Neural progenitor cell (in vitro differentiated cells): ENCODE measurements around the gene JPH2. TPM values are rescaled to one million over a fixed set of nuclear protein-coding genes. Genes with fewer than 3 reads are reported as not detected.

Experiments
- DNase-seq: peaks from one replicate; pipeline ENCODE4 v3.0.0-alpha.2; 2016; ENCODE audit warnings: low spot score
- H2AFZ ChIP-seq: fragments of 200-600 bp; sonication (generic); replicated peaks from 2 replicates; pipeline ENCODE4 v1.6.1; 2016; ENCODE audit warnings: antibody characterized with exemption
- H3F3A ChIP-seq: fragments of 200-600 bp; sonication (generic); 2 replicates; pipeline ENCODE4 v1.6.1; 2016; ENCODE audit warnings: antibody characterized with exemption, low read depth
- H3K27ac ChIP-seq: fragments of 200-600 bp; sonication (generic); 2 replicates; pipeline ENCODE4 v1.5.1; 2016; ENCODE audit warnings: mild to moderate bottlenecking
- H3K27me3 ChIP-seq: fragments of 200-600 bp; sonication (generic); 2 replicates; pipeline ENCODE4 v1.6.1; 2016; ENCODE audit warnings: mild to moderate bottlenecking, moderate library complexity
- H3K36me3 ChIP-seq: fragments of 200-600 bp; sonication (generic); 2 replicates; pipeline ENCODE4 v1.5.1; 2016
- H3K4me1 ChIP-seq: fragments of 200-600 bp; sonication (generic); 2 replicates; pipeline ENCODE4 v1.6.1; 2016; ENCODE audit warnings: mixed run types
- H3K4me2 ChIP-seq: fragments of 200-600 bp; sonication (generic); 2 replicates; pipeline ENCODE4 v1.6.1; 2016
- H3K4me3 ChIP-seq: fragments of 200-600 bp; sonication (generic); 2 replicates; pipeline ENCODE4 v1.5.1; 2016
- H3K79me2 ChIP-seq: fragments of 200-600 bp; sonication (generic); 2 replicates; pipeline ENCODE4 v1.6.1; 2016; ENCODE audit warnings: low read depth
- H3K9ac ChIP-seq: fragments of 200-600 bp; sonication (generic); 2 replicates; pipeline ENCODE4 v1.6.1; 2016
- H3K9me3 ChIP-seq: fragments of 200-600 bp; sonication (generic); 2 replicates; pipeline ENCODE4 v1.5.1; 2016; ENCODE audit warnings: low read depth
- H4K20me1 ChIP-seq: fragments of 200-600 bp; sonication (generic); 2 replicates; pipeline ENCODE4 v1.6.1; 2016; ENCODE audit warnings: low read depth
- H3K27ac Mint-ChIP-seq: 3 replicates; pipeline ENCODE4 v1.8.0; 2021; ENCODE audit warnings: mixed read lengths
- H3K27me3 Mint-ChIP-seq: 2 replicates; pipeline ENCODE4 v1.8.0; 2022; ENCODE audit warnings: low read depth, mild to moderate bottlenecking, inconsistent platforms, moderate library complexity, mixed read lengths; ENCODE audit not compliant: insufficient read depth
- H3K36me3 Mint-ChIP-seq: 3 replicates; pipeline ENCODE4 v1.8.0; 2021; ENCODE audit warnings: mixed read lengths
- H3K4me1 Mint-ChIP-seq: 3 replicates; pipeline ENCODE4 v1.8.0; 2021; ENCODE audit warnings: mixed read lengths
- H3K4me3 Mint-ChIP-seq: 3 replicates; pipeline ENCODE4 v1.8.0; 2021; ENCODE audit warnings: mild to moderate bottlenecking, moderate library complexity, mixed read lengths
- H3K9me3 Mint-ChIP-seq: 3 replicates; pipeline ENCODE4 v1.8.0; 2020; ENCODE audit warnings: mixed read lengths
- EZH2 ChIP-seq: fragments of 200-600 bp; sonication (generic); IDR thresholded peaks from 2 replicates; pipeline ENCODE4 v1.6.1; 2017; ENCODE audit warnings: antibody characterized with exemption, mild to moderate bottlenecking, moderate library complexity
- EZH2phosphoT487 ChIP-seq: fragments of 200-600 bp; sonication (generic); IDR thresholded peaks from 2 replicates; pipeline ENCODE4 v1.6.1; 2017; ENCODE audit warnings: antibody characterized with exemption
- total RNA-seq: library from RNA; depleted of rRNA; stranded (reverse); fragments of >200 nt; gene quantifications from 2 replicates; pipeline ENCODE4 v1.2.3, GENCODE V29; 2015; ENCODE audit warnings: low replicate concordance
- TF ChIP-seq, protein P1 (sequence below): fragments of 200-600 bp; sonication (generic); IDR thresholded peaks from 2 replicates; pipeline ENCODE4 v1.5.1; 2017; ENCODE audit warnings: antibody characterized with exemption, mild to moderate bottlenecking

Gene JPH2
- total RNA-seq, 1 donor from 2014 or later: not detected

DNA sequence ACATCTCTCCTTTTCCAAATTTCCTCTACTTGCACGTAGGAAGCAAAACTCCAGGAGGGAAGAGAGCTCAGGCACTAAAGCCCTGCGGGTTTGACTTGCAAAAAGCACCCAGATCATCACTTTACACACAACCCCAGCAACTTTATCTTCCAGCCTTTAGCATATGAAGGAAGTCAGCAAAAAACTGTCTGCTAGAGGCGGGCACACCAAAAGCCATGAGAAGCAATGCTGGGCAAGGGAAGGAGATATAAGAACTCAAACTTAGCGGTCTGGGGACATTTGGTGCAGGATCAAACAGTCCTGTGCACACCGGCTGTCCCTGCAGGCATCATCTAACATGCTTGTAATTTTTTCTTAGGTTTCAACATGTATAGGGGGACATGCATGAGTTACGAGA is 113.3 kb downstream of the JPH2 start:
- DNase-seq: no peak

DNA sequence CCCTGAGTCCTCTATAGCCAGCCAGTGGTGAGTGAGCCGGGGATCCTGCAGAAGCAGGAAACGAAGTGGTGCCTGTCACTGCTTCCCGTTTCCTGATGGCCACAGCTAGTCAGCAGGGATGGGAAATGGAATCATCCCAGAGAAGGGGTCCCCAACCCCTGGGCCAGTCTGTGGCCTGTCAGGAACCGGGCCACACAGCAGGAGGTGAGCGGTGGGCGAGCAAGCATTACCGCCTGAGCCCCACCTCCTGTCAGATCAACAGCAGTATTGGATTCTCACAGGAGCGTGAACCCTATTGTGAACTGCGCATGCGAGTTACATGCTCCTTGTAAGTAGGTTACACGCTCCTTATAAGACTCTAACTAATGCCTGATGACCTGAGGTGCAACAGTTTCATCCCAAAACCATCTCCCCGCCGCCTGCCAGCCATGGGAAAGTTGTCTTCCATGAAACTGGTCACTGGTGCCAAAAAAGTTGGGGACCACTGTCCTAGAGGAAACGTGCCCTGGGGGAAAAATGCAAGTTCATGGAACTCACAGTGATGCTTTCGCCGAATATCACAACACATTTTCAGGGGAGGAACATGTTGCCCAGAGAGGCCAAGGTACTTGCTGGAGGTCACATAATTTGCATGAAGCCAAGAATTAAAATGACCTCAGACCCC is 113.8 kb downstream of the JPH2 start:
- H4K20me1 ChIP-seq: no peaks in the 10 kb centered on the region
- no peak for DNase-seq
- no peaks in the 10 kb centered on the region for H3K27me3 ChIP-seq
- no peaks in the 10 kb centered on the region for H3F3A ChIP-seq
- Mint-ChIP-seq H3K4me1 (peaks cover 12% of the 10 kb centered on the region), H3K36me3 (no peaks in the 10 kb centered on the region), H3K27me3 (peaks cover 8% of the 10 kb centered on the region), H3K27ac (no peak overlapping the region), H3K9me3 (no peaks in the 10 kb centered on the region), H3K4me3 (no peak overlapping the region)
- H2AFZ ChIP-seq: no peak overlapping the region
- no peaks in the 10 kb centered on the region for H3K36me3 ChIP-seq
- TF ChIP-seq EZH2 (no peak), EZH2phosphoT487 (no peak)
- TF ChIP-seq, protein P1, sequence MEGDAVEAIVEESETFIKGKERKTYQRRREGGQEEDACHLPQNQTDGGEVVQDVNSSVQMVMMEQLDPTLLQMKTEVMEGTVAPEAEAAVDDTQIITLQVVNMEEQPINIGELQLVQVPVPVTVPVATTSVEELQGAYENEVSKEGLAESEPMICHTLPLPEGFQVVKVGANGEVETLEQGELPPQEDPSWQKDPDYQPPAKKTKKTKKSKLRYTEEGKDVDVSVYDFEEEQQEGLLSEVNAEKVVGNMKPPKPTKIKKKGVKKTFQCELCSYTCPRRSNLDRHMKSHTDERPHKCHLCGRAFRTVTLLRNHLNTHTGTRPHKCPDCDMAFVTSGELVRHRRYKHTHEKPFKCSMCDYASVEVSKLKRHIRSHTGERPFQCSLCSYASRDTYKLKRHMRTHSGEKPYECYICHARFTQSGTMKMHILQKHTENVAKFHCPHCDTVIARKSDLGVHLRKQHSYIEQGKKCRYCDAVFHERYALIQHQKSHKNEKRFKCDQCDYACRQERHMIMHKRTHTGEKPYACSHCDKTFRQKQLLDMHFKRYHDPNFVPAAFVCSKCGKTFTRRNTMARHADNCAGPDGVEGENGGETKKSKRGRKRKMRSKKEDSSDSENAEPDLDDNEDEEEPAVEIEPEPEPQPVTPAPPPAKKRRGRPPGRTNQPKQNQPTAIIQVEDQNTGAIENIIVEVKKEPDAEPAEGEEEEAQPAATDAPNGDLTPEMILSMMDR: no peak
- H3K79me2 ChIP-seq: no peaks in the 10 kb centered on the region
- H3K9me3 ChIP-seq: no peaks in the 10 kb centered on the region
- H3K27ac ChIP-seq: no peak overlapping the region
- H3K4me3 ChIP-seq: no peak overlapping the region
- no peak overlapping the region for H3K4me2 ChIP-seq
- no peaks in the 10 kb centered on the region for H3K4me1 ChIP-seq
- H3K9ac ChIP-seq: no peak overlapping the region

More for the DNA sequence above, 113.3 kb downstream of the JPH2 start:
- peaks cover 10% of the 10 kb centered on the region for H3K27me3 Mint-ChIP-seq
- H3K4me1 Mint-ChIP-seq: peaks cover 16% of the 10 kb centered on the region
- Histone ChIP-seq H3K9ac (no peak overlapping the region), H2AFZ (no peak overlapping the region), H3K36me3 (no peaks in the 10 kb centered on the region), H3K4me1 (no peaks in the 10 kb centered on the region), H4K20me1 (no peaks in the 10 kb centered on the region), H3K9me3 (no peaks in the 10 kb centered on the region), H3F3A (no peaks in the 10 kb centered on the region), H3K4me2 (no peak overlapping the region), H3K27ac (no peak overlapping the region), H3K79me2 (no peaks in the 10 kb centered on the region), H3K4me3 (no peak overlapping the region), H3K27me3 (no peaks in the 10 kb centered on the region)
- no peaks in the 10 kb centered on the region for H3K36me3 Mint-ChIP-seq
- H3K27ac Mint-ChIP-seq: no peak overlapping the region
- no peak overlapping the region for H3K4me3 Mint-ChIP-seq
- TF ChIP-seq EZH2 (no peak), EZH2phosphoT487 (no peak)
- TF ChIP-seq, protein P1: no peak
- no peaks in the 10 kb centered on the region for H3K9me3 Mint-ChIP-seq

DNA sequence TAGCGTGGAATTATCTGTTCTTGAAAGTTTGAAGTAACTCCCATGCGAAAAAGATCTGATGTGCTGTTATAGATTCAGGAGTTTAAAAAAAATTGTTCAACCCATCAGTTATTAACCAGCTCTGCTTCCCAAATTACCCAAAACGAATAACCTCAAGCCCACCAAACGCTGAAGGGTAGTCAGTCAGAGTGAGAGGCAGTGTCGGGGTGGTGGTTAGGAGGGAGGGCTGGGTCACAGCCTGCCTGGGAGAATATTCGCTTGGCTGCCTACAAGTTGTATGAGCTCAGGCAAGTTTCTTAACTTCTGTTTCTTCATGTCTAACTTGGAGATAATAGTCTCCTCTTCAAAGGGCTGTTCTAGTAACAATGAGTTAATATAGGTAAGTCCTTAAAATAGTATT is 114.6 kb downstream of the JPH2 start:
- no peaks in the 10 kb centered on the region for H3K36me3 Mint-ChIP-seq
- H3K9me3 Mint-ChIP-seq: no peaks in the 10 kb centered on the region
- H3F3A ChIP-seq: no peaks in the 10 kb centered on the region
- no peaks in the 10 kb centered on the region for H4K20me1 ChIP-seq
- no peaks in the 10 kb centered on the region for H3K4me1 ChIP-seq
- no peaks in the 10 kb centered on the region for H3K36me3 ChIP-seq
- no peaks in the 10 kb centered on the region for H3K79me2 ChIP-seq
- no peak overlapping the region for H3K27ac ChIP-seq
- H3K9ac ChIP-seq: no peak overlapping the region
- no peak overlapping the region for H3K4me3 Mint-ChIP-seq
- H3K4me1 Mint-ChIP-seq: peaks cover 11% of the 10 kb centered on the region
- DNase-seq: no peak
- H3K27ac Mint-ChIP-seq: no peak overlapping the region
- H3K9me3 ChIP-seq: no peaks in the 10 kb centered on the region
- no peaks in the 10 kb centered on the region for H3K27me3 ChIP-seq
- H3K4me2 ChIP-seq: no peak overlapping the region
- TF ChIP-seq EZH2 (no peak), EZH2phosphoT487 (no peak)
- TF ChIP-seq, protein P1: no peak
- peaks cover 6% of the 10 kb centered on the region for H3K27me3 Mint-ChIP-seq
- no peak overlapping the region for H2AFZ ChIP-seq
- no peak overlapping the region for H3K4me3 ChIP-seq
